GM23248 (cell line): ENCODE results near the gene GALNT7.

Experiments used
- EZH2 ChIP-seq: fragments of 200-600 bp; sonication (generic); IDR thresholded peaks from 2 replicates; pipeline ENCODE4 v1.6.1; 2018; ENCODE audit warnings: antibody characterized with exemption, mild to moderate bottlenecking; ENCODE audit not compliant: insufficient read depth, poor library complexity, severe bottlenecking
- EZH2phosphoT487 ChIP-seq: fragments of 200-600 bp; sonication (generic); IDR thresholded peaks from 2 replicates; pipeline ENCODE4 v1.6.1; 2018; ENCODE audit warnings: antibody characterized with exemption, moderate library complexity, mild to moderate bottlenecking, low read depth; ENCODE audit not compliant: insufficient read depth

DNA sequence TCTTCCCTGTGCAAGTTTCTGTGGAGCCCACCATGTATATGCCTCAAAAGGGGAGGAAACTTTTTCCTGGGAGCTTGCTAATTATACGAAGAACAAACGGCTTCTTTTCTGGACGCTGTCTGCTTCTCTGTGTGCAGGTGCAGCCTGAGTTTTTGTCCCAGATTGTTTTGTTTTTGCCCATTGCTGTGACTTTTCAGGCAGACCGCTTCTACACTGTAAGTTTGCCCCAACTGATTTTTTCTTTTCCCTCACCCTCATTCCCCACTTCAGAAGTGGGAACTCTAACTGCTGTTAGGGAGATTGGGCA is 113.6 kb downstream of the GALNT7 start:
- TF ChIP-seq EZH2 (no peak), EZH2phosphoT487 (no peak)
